Measurements from ENCODE around the gene CUL5.
A peak's percentile ranks its signal among the peaks of the same experiment; 100 is the strongest.
"Not testable (repeated sequence)": the region's sequence is repeated elsewhere in the genome, so short reads cannot be mapped to it uniquely, and the experiment has no call there.

The CUL5 gene

GRCh38 chr11:108117746-108118371 lies 109.2 kb downstream of the CUL5 start:
- DNase-seq: peak; percentile 37

- DNase-seq: not testable (repeated sequence)
These were observed 112.2 kb downstream of the CUL5 start for GRCh38 chr11:108120936-108121273.

- peak; percentile 97 for DNase-seq
These were observed 112.8 kb downstream of the CUL5 start, which contains the start of gene ACAT1 for GRCh38 chr11:108121274-108122155. ACAT1 (plus strand) TSS chr11:108121567; CDS start chr11:108121607, 40 bp downstream.

- DNase-seq: no peak
These were observed 113.5 kb downstream of the CUL5 start for GRCh38 chr11:108122166-108122628.

GRCh38 chr11:108125096-108125495 lies 116.4 kb downstream of the CUL5 start:
- no peak for DNase-seq

GRCh38 chr11:108128772-108129171 lies 120.1 kb downstream of the CUL5 start:
- no peak for DNase-seq

GRCh38 chr11:108131993-108132392 lies 123.3 kb downstream of the CUL5 start:
- no peak for DNase-seq

GRCh38 chr11:108132993-108133538 lies 124.4 kb downstream of the CUL5 start:
- DNase-seq: not testable (repeated sequence)

- DNase-seq: no peak
These were observed 127.3 kb downstream of the CUL5 start for GRCh38 chr11:108135845-108136544.

- no peak for DNase-seq
These were observed 128.5 kb downstream of the CUL5 start for GRCh38 chr11:108137212-108137611.

- no peak for DNase-seq
These were observed 133.6 kb downstream of the CUL5 start for GRCh38 chr11:108142304-108142703.

- no peak for DNase-seq
These were observed 135.9 kb downstream of the CUL5 start for GRCh38 chr11:108144615-108145014.

GRCh38 chr11:108147150-108147549 lies 138.5 kb downstream of the CUL5 start:
- DNase-seq: no peak

- no peak for DNase-seq
These were observed 139.9 kb downstream of the CUL5 start for GRCh38 chr11:108148556-108148955.

GRCh38 chr11:108154591-108154990 lies 145.9 kb downstream of the CUL5 start:
- DNase-seq: no peak
